ENCODE measurements around the gene ATP2A1. TPM values are rescaled to one million over a fixed set of nuclear protein-coding genes. Genes with fewer than 3 reads are reported as not detected.
A peak's percentile ranks its signal among the peaks of the same experiment; 100 is the strongest.
"Not testable (repeated sequence)": the region's sequence is repeated elsewhere in the genome, so short reads cannot be mapped to it uniquely, and the experiment has no call there.

ATP2A1 gene
- total RNA-seq, 1 experiment from 2014 or later, result not detected

DNA sequence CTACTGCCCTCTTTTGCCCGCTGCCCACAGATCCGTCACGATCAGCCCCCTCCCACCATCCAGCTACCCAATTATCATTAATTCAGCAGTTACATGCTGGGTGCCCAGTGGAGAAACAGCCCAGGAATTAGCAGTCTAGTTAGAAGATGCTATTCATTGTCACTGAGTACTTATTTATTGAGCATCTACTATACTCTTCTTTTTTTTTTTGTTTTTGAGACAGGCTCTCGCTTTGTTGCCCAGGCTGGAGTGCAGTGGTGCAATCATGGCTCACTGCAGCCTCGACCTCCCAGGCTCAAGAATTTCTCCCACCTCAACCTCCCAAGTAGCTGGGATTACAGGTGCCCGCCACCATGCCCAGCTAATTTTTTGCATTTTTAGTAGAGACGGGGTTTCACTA lies 61.5 kb downstream of the ATP2A1 start:
- DNase-seq (ENCODE audit: low read depth, low spot score); in situ Hi-C loops (cut with HindIII; ENCODE audit: low pct_unique_long_range_greater_than_20kb, low sequenced_read_pairs): not testable (repeated sequence)

DNA sequence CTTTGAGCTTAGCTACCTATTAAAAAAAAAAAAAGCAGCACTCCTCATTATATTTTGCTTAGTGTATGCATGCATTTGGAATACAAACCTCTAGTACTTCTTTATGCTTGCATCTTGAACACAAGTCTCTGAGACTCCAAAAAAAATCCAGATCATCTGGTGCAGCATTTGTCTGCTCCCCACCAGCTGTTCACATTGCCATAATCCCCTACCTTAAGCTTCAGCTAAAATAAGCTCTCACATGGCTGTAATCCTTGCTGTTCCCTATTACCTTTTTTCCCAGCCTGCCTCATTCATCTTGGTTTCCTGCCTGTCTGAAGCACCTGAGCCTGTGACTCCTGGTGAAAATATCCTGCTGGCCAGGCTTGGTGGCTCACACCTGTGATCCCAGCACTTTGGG lies 65.0 kb downstream of the ATP2A1 start:
- DNase-seq (ENCODE audit: low read depth, low spot score), result no peak
- in situ Hi-C loops (cut with HindIII; ENCODE audit: low pct_unique_long_range_greater_than_20kb, low sequenced_read_pairs), result no loop called here

DNA sequence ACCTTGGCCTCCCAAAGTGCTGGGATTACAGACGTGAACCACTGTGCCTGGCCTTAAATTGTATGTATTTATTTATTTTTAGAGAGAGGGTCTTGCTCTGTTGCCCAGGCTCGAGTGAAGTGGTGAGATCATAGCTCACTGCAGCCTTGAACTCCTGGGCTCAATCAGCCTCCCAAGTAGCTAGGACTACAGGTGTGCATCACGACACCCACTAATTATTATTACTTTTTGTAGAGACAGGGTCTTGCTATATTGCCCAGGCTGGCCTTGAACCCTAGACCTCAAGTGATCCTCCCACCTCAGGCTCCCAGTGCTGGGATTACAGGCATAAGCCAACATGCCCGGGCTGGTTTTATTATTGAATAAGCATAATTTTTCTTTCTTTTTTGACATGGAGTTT lies 68.4 kb downstream of the ATP2A1 start:
- in situ Hi-C loops (cut with HindIII; ENCODE audit: low pct_unique_long_range_greater_than_20kb, low sequenced_read_pairs), result no loop called here
- DNase-seq (ENCODE audit: low read depth, low spot score), result no peak

DNA sequence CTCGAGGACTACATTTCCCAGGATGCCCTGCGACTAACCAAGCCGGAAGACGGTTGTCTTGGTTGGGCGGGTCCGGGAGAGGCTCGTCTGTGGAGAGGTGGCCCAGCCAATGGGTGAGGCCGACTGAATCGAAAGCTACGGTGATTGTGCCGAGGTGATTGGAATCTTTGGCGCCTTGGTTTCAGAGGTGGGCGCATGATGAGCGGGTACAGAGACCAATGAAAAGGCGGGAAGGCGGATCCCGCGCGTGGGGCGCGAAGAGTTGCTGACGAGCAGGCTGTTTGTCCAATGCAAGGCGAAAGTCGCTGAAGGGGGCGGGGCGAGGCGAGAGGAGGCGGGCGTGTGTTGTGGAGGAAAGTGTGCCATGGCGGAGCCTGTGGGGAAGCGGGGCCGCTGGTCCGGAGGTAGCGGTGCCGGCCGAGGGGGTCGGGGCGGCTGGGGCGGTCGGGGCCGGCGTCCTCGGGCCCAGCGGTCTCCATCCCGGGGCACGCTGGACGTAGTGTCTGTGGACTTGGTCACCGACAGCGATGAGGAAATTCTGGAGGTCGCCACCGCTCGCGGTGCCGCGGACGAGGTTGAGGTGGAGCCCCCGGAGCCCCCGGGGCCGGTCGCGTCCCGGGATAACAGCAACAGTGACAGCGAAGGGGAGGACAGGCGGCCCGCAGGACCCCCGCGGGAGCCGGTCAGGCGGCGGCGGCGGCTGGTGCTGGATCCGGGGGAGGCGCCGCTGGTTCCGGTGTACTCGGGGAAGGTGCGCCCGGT lies 72.5 kb downstream of the ATP2A1 start, which contains the start of gene NFATC2IP:
Gene NFATC2IP (plus strand): TSS at position 290 of the 762 bp plus-strand sequence. CDS start 75 bp downstream, at position 365.
- in situ Hi-C loops (cut with HindIII; ENCODE audit: low pct_unique_long_range_greater_than_20kb, low sequenced_read_pairs), result no loop called here

DNA sequence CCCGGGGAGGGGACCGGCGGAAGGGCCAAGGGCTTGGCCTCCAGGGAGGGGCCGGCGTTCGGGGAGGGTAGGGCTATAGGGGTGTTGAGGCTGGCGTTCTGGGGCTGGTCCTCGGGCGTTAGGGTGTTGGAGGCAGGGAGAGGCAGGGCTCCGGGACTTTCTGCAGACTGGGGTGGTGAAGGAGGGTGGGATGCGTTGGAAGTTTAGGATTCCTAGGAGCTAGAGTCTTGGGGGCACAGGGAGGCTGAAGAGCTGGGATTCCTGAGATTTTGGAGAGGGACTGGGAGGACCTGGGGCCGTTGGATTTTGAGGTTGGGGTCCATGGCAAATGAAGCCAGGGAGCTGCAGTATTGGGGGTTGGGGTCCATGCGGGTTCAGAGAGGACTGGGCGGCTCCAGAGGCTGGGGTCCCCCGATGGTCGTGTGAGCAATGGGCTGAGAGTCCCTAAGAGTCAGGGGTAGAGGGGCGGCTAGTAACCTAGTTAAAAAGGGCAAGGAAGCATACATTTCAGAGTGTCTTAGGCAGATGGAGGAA lies 73.2 kb downstream of the ATP2A1 start:
- no peak for DNase-seq (ENCODE audit: low read depth, low spot score)
- in situ Hi-C loops (cut with HindIII; ENCODE audit: low pct_unique_long_range_greater_than_20kb, low sequenced_read_pairs), result no loop called here

More for the DNA sequence above, 72.5 kb downstream of the ATP2A1 start, which contains the start of gene NFATC2IP:
- DNase-seq (ENCODE audit: low read depth, low spot score), result peak; percentile 99

Small RNA genes lying within 50 kb of the gene (small RNA-seq; reads per million reads assigned to genes)
- 0 to 0.02 reads per million in 2 experiments for gene RF00416

Other genes with a start within 250 kb of the ATP2A1 start
- not detected in 2 replicates for gene NPIPB8, start 240.4 kb upstream of the ATP2A1 start, total RNA-seq (2014; rRNA removed; shearing (Covaris generic))
- 186 and 197 TPM in 2 replicates for gene EIF3C, start 167.0 kb upstream of the ATP2A1 start, total RNA-seq (2014; rRNA removed; shearing (Covaris generic))
- 0.16 and 1.9 TPM in 2 replicates for gene NPIPB9, start 126.7 kb upstream of the ATP2A1 start, total RNA-seq (2014; rRNA removed; shearing (Covaris generic))
- 30.9 and 36.4 TPM in 2 replicates for gene ATXN2L, start 55.5 kb upstream of the ATP2A1 start, total RNA-seq (2014; rRNA removed; shearing (Covaris generic))
- 191 and 198 TPM in 2 replicates for gene TUFM, start 32.1 kb upstream of the ATP2A1 start, total RNA-seq (2014; rRNA removed; shearing (Covaris generic))
- gene SH2B1, start 14.6 kb upstream of the ATP2A1 start, total RNA-seq (2014; rRNA removed; shearing (Covaris generic)), result 10.1 and 10.4 TPM in 2 replicates
- gene RABEP2, start 46.8 kb downstream of the ATP2A1 start, total RNA-seq (2014; rRNA removed; shearing (Covaris generic)), result 10.3 and 11.9 TPM in 2 replicates
- gene CD19, start 53.5 kb downstream of the ATP2A1 start, total RNA-seq (2014; rRNA removed; shearing (Covaris generic)), result not detected in 2 replicates
- gene NFATC2IP, start 72.4 kb downstream of the ATP2A1 start, total RNA-seq (2014; rRNA removed; shearing (Covaris generic)), result 11.5 and 13.7 TPM in 2 replicates
- gene SPNS1, start 96.3 kb downstream of the ATP2A1 start, total RNA-seq (2014; rRNA removed; shearing (Covaris generic)), result 48.1 and 64.2 TPM in 2 replicates
- 0.24 and 0.77 TPM in 2 replicates for gene LAT, start 106.6 kb downstream of the ATP2A1 start, total RNA-seq (2014; rRNA removed; shearing (Covaris generic))

Data from SK-MEL-5 (cell line).